ENCODE measurements around the gene HHIP.

DNA sequence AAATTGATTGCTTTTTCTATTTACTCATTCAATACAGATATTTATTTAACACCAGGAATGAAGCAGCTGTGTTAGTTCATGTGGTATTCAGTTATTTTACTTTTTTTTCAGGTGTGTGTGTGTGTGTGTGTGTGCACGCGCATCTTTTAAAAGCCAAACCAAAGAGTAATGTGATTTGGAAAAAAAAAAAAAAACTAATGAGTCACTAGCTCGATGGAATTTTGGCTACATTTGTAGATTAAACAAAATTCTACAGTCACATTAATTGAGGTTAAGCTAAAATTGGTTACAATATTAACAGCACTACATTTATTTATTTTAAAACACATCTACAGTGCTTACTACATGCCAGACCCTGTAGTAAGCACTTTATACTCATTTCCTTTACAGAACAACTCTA is 66.8 kb downstream of the HHIP start:
- TF ChIP-seq, protein P1, sequence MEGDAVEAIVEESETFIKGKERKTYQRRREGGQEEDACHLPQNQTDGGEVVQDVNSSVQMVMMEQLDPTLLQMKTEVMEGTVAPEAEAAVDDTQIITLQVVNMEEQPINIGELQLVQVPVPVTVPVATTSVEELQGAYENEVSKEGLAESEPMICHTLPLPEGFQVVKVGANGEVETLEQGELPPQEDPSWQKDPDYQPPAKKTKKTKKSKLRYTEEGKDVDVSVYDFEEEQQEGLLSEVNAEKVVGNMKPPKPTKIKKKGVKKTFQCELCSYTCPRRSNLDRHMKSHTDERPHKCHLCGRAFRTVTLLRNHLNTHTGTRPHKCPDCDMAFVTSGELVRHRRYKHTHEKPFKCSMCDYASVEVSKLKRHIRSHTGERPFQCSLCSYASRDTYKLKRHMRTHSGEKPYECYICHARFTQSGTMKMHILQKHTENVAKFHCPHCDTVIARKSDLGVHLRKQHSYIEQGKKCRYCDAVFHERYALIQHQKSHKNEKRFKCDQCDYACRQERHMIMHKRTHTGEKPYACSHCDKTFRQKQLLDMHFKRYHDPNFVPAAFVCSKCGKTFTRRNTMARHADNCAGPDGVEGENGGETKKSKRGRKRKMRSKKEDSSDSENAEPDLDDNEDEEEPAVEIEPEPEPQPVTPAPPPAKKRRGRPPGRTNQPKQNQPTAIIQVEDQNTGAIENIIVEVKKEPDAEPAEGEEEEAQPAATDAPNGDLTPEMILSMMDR (IDR thresholded peaks at IDR 0.05) = no peak
- TF ChIP-seq POLR2A (IDR thresholded peaks at IDR 0.05) = no peak
- no peak for TF ChIP-seq EP300 (IDR thresholded peaks at IDR 0.05)
